GM23338 (cell line): Measurements from ENCODE around the gene GALNT7. TPM values are rescaled to one million over a fixed set of nuclear protein-coding genes. Genes with fewer than 3 reads are reported as not detected.
A peak's percentile ranks its signal among the peaks of the same experiment; 100 is the strongest.

Source experiments
- ATAC-seq: fragments of 200-7000 bp; cut with Tn5 transposase; 3 replicates; pipeline ENCODE4 v1.9.1; 2020
- DNase-seq: peaks from one replicate; pipeline ENCODE4 v3.0.0-alpha.2; 2015; ENCODE audit warnings: low spot score
- H2AFZ ChIP-seq: fragments of 200-600 bp; sonication (generic); 2 replicates; pipeline ENCODE4 v1.8.0; 2016; ENCODE audit warnings: antibody characterized with exemption, mild to moderate bottlenecking, moderate library complexity
- H3F3A ChIP-seq: fragments of 200-600 bp; sonication (generic); replicated peaks from 2 replicates; pipeline ENCODE4 v1.8.0; 2017; ENCODE audit warnings: antibody characterized with exemption, mixed run types, low read depth
- H3K27ac ChIP-seq: fragments of 200-600 bp; sonication (generic); 2 replicates; pipeline ENCODE4 v1.6.1; 2016; ENCODE audit warnings: low read depth
- H3K27me3 ChIP-seq: fragments of 200-600 bp; sonication (generic); 2 replicates; pipeline ENCODE4 v1.8.0; 2016; ENCODE audit warnings: mild to moderate bottlenecking, mixed run types, moderate library complexity; ENCODE audit not compliant: insufficient read depth
- H3K36me3 ChIP-seq: fragments of 200-600 bp; sonication (generic); 2 replicates; pipeline ENCODE4 v1.8.0; 2016; ENCODE audit warnings: mild to moderate bottlenecking; ENCODE audit not compliant: insufficient read depth
- H3K4me1 ChIP-seq: fragments of 200-600 bp; sonication (generic); 2 replicates; pipeline ENCODE4 v1.8.0; 2016; ENCODE audit warnings: mild to moderate bottlenecking, moderate library complexity; ENCODE audit not compliant: insufficient read depth
- H3K4me2 ChIP-seq: fragments of 200-600 bp; sonication (generic); 2 replicates; pipeline ENCODE4 v1.7.1; 2017; ENCODE audit warnings: mixed run types
- H3K4me3 ChIP-seq: fragments of 200-600 bp; sonication (generic); 2 replicates; pipeline ENCODE4 v1.6.1; 2016; ENCODE audit warnings: mixed run types
- H3K79me2 ChIP-seq: fragments of 200-600 bp; sonication (generic); replicated peaks from 2 replicates; pipeline ENCODE4 v1.8.0; 2017; ENCODE audit warnings: mild to moderate bottlenecking; ENCODE audit not compliant: insufficient read depth
- H3K9me2 ChIP-seq: fragments of 200-600 bp; sonication (generic); 2 replicates; pipeline ENCODE4 v1.8.0; 2017; ENCODE audit not compliant: insufficient read depth
- H4K20me1 ChIP-seq: fragments of 200-600 bp; sonication (generic); replicated peaks from 2 replicates; pipeline ENCODE4 v1.8.0; 2017; ENCODE audit warnings: mild to moderate bottlenecking; ENCODE audit not compliant: insufficient read depth
- H3K27ac Mint-ChIP-seq: 2 replicates; pipeline ENCODE4 v1.8.0; 2020; ENCODE audit warnings: inconsistent platforms, mild to moderate bottlenecking, moderate library complexity, mixed read lengths
- H3K27me3 Mint-ChIP-seq: 3 replicates; pipeline ENCODE4 v1.8.0; 2022; ENCODE audit warnings: low read depth, mild to moderate bottlenecking, moderate library complexity, mixed read lengths, inconsistent platforms; ENCODE audit not compliant: insufficient read depth, poor library complexity
- H3K36me3 Mint-ChIP-seq: 3 replicates; pipeline ENCODE4 v1.8.0; 2021; ENCODE audit warnings: low read depth, mild to moderate bottlenecking, inconsistent platforms, moderate library complexity, mixed read lengths
- H3K4me1 Mint-ChIP-seq: 3 replicates; pipeline ENCODE4 v1.8.0; 2020; ENCODE audit warnings: mild to moderate bottlenecking, inconsistent platforms, mixed read lengths
- H3K4me3 Mint-ChIP-seq: 3 replicates; pipeline ENCODE4 v1.8.0; 2021; ENCODE audit warnings: moderate library complexity, mild to moderate bottlenecking, inconsistent platforms, mixed read lengths
- H3K9me3 Mint-ChIP-seq: 3 replicates; pipeline ENCODE4 v1.8.0; 2020; ENCODE audit warnings: moderate library complexity, mild to moderate bottlenecking, inconsistent platforms, mixed read lengths
- CREB1 ChIP-seq: fragments of 250-450 bp; sonication (Bioruptor Pico); IDR thresholded peaks from 2 replicates; pipeline ENCODE4 v1.5.0; 2020; ENCODE audit warnings: low read depth, mild to moderate bottlenecking, moderate library complexity
- CTCF ChIP-seq, 2 experiments: fragments of 200-600 bp in 1 of 2; sonication (generic) in 1 of 2; conservative IDR thresholded peaks; 2 replicates each; pipeline versions ENCODE4 v1.5.1 to v1.6.1; 2016 to 2017; ENCODE audit warnings: antibody characterized with exemption in 2 of 2, low read depth in 2 of 2, mild to moderate bottlenecking in 2 of 2, moderate library complexity in 1 of 2
- ETS1 ChIP-seq: IDR thresholded peaks from 2 replicates; pipeline ENCODE4 v1.6.1; 2016; ENCODE audit warnings: antibody characterized with exemption
- EZH2 ChIP-seq: fragments of 200-600 bp; sonication (generic); IDR thresholded peaks from one replicate; pipeline ENCODE4 v1.8.0; 2017; ENCODE audit warnings: antibody characterized with exemption, mild to moderate bottlenecking, low read depth; ENCODE audit not compliant: unreplicated experiment
- EZH2phosphoT487 ChIP-seq: fragments of 200-600 bp; sonication (generic); IDR thresholded peaks from one replicate; pipeline ENCODE4 v1.8.1; 2018; ENCODE audit warnings: antibody characterized with exemption; ENCODE audit not compliant: unreplicated experiment
- JUNB ChIP-seq: IDR thresholded peaks from one replicate; pipeline ENCODE4 v1.6.1; 2016; ENCODE audit warnings: antibody characterized with exemption; ENCODE audit not compliant: unreplicated experiment
- NANOG ChIP-seq: IDR thresholded peaks from 2 replicates; pipeline ENCODE4 v1.6.1; 2016; ENCODE audit warnings: antibody characterized with exemption, borderline replicate concordance
- POLR2AphosphoS5 ChIP-seq: IDR thresholded peaks from 2 replicates; pipeline ENCODE4 v1.6.1; 2016; ENCODE audit warnings: antibody characterized with exemption, low read depth
- REST ChIP-seq: IDR thresholded peaks from one replicate; pipeline ENCODE4 v1.6.1; 2018; ENCODE audit warnings: antibody characterized with exemption; ENCODE audit not compliant: unreplicated experiment
- STAT1 ChIP-seq: IDR thresholded peaks from one replicate; pipeline ENCODE4 v1.6.1; 2016; ENCODE audit warnings: antibody characterized with exemption; ENCODE audit not compliant: unreplicated experiment
- ZNF331 ChIP-seq: fragments of 250-450 bp; sonication (Bioruptor Pico); IDR thresholded peaks from 2 replicates; pipeline ENCODE4 v1.5.0; 2020; ENCODE audit warnings: low read depth, mild to moderate bottlenecking, moderate library complexity
- polyA plus RNA-seq: library from polyadenylated mRNA; unstranded; fragments of >200 nt; fragmentation: Nextera tagmentation; extraction: Ambion mirVana; gene quantifications from 2 replicates; pipeline ENCODE4 v1.2.1, GENCODE V29; 2016
- total RNA-seq: library from RNA; depleted of rRNA; stranded (reverse); fragments of >200 nt; shearing (Covaris generic); gene quantifications from 2 replicates; pipeline ENCODE4 v1.2.3, GENCODE V29; 2014

The GALNT7 gene
- total and polyA plus RNA-seq, 2 experiments from 2014 or later = 31.8 to 72.2 TPM

GRCh38 chr4:173343832-173344397 is 175.3 kb downstream of the GALNT7 start:
- ATAC-seq (peak; percentile 73), DNase-seq (peak; percentile 24)
- Histone ChIP-seq H3K4me1 (peaks cover 28% of the 10 kb centered on the region), H3K4me2 (peak overlapping the region; percentile 58), H3K4me3 (peak overlapping the region; percentile 15; the same call in 1 of the 2 replicates), H3K36me3 (no peaks in the 10 kb centered on the region), H4K20me1 (no peaks in the 10 kb centered on the region), H3K9me2 (no peaks in the 10 kb centered on the region), H3K27me3 (no peaks in the 10 kb centered on the region), H3K79me2 (no peaks in the 10 kb centered on the region), H3K27ac (peak overlapping the region; percentile 18; the same call in 1 of the 2 replicates), H3F3A (no peaks in the 10 kb centered on the region), H2AFZ (0 out of 2 replicates have a peak overlapping the region, but pooled peaks have one; percentile 12)
- peaks cover 41% of the 10 kb centered on the region for H3K4me1 Mint-ChIP-seq
- TF ChIP-seq POLR2AphosphoS5 (no peak), EZH2 (no peak), ETS1 (no peak), STAT1 (no peak), EZH2phosphoT487 (no peak)
- peak overlapping the region; percentile 83 for H3K27ac Mint-ChIP-seq
- peak overlapping the region; percentile 49; the same call in 2 of the 3 replicates for H3K4me3 Mint-ChIP-seq
- H3K36me3 Mint-ChIP-seq = no peaks in the 10 kb centered on the region
- H3K27me3 Mint-ChIP-seq = peaks cover 5% of the 10 kb centered on the region
- H3K9me3 Mint-ChIP-seq = no peaks in the 10 kb centered on the region

GRCh38 chr4:173345648-173346047 is 177.0 kb downstream of the GALNT7 start:
- no peaks in the 10 kb centered on the region for H3K27me3 ChIP-seq
- peaks cover 28% of the 10 kb centered on the region for H3K4me1 ChIP-seq
- H3K27ac ChIP-seq = no peak overlapping the region
- no peak for ATAC-seq
- Mint-ChIP-seq H3K36me3 (no peaks in the 10 kb centered on the region), H3K27ac (no peak overlapping the region), H3K4me1 (peaks cover 39% of the 10 kb centered on the region), H3K9me3 (no peaks in the 10 kb centered on the region), H3K27me3 (peaks cover 3% of the 10 kb centered on the region), H3K4me3 (no peak overlapping the region)
- no peak for DNase-seq
- no peaks in the 10 kb centered on the region for H4K20me1 ChIP-seq
- no peaks in the 10 kb centered on the region for H3K79me2 ChIP-seq
- no peaks in the 10 kb centered on the region for H3F3A ChIP-seq
- no peaks in the 10 kb centered on the region for H3K36me3 ChIP-seq
- no peak overlapping the region for H3K4me3 ChIP-seq
- H3K9me2 ChIP-seq = no peaks in the 10 kb centered on the region
- H3K4me2 ChIP-seq = no peak overlapping the region
- no peak overlapping the region for H2AFZ ChIP-seq
- TF ChIP-seq CREB1 (no peak), STAT1 (no peak), POLR2AphosphoS5 (no peak), REST (no peak), ZNF331 (CRISPR knock-in tag) (no peak), JUNB (no peak), CTCF (conservative IDR thresholded peaks at IDR 0.05; ENCODE audit: low read depth in 2 of 2) (no peak), ETS1 (no peak), NANOG (no peak)
